Right lung (tissue), 5 donors: ENCODE measurements around the gene DOCK2. TPM values are rescaled to one million over a fixed set of nuclear protein-coding genes. Genes with fewer than 3 reads are reported as not detected.
A peak's percentile ranks its signal among the peaks of the same experiment; 100 is the strongest.

Experiments
- DNase-seq, 2 donors: peaks; one replicate each; pipeline ENCODE4 v3.0.0-alpha.2; 2013
- polyA plus RNA-seq, 5 donors: library from polyadenylated mRNA; unstranded; fragments of 120-200 nt; gene quantifications; one replicate each; pipeline versions ENCODE4 v1.2.1 to v1.2.3, GENCODE V29; 2013; ENCODE audit warnings: inconsistent platforms in 1 of 5, low replicate concordance in 1 of 5; ENCODE audit not compliant: insufficient read length in 5 of 5, insufficient read depth in 1 of 5

The DOCK2 gene
- polyA plus RNA-seq, 5 donors: 4.7 to 7.2 (median 5.4) TPM

DNA sequence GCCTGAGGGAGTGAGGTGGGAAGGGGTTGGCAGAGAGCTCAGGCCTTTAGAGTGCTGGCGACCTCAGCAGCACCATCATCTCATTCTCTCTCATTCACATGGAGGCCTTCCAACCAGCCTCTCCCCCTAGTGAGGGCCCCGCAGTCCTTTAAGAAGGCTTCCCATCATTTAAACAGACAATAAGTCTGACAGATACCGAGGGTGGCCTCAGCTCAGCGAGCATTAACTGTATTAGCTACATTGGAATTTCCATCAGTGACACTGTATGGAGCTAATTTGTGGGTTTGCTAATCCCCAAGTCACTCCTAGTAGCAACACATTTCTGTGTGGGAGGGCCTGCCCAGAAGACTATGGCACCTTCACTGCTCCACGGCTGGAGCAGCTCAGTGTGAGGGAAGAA, 267.4 kb downstream of the DOCK2 start:
- peak; percentile 43 to 46 for DNase-seq

DNA sequence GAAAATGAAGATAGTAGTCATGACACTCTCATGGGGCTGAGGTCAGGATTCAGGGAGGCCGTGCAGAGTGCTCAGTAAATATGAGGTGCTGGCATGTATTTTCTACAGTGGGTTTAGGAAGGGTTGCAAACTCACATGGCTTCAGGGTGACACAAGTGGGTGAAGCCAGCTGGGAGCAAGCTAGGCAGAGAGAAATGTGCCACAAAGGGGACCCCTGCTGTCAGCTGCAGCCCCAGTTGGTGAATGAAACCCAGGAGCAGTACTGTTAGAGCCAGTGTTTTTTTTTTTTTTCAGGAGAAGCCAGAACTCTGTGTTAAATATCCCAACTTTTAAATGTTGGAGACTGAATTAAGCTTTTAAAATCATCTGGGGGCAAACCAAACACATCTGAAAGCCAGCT, 267.9 kb downstream of the DOCK2 start:
- DNase-seq: no peak

- DNase-seq: no peak
These were observed 269.9 kb downstream of the DOCK2 start for GRCh38 chr5:169906745-169907649.

- no peak for DNase-seq
These were observed 271.8 kb downstream of the DOCK2 start for GRCh38 chr5:169908864-169909263.

DNA sequence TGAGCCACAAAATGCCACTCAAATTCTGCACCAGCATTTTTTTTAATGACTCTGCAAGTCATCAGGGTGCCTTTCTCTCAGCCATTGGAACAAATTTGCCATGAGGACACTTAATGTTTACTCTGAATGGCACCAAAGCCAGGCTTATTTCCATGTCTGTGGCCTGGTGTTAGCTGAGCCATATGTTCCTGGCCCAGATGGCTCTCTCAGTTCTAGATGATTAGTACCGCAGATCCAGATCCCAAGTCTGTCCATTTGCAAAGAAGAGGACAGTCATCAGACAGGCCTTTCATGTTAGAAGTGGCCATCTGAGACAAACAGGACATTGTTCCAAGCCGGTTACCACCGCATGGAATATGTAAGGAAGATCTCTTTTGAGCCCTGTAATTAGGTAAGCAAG, 272.9 kb downstream of the DOCK2 start:
- DNase-seq: no peak

GRCh38 chr5:169910393-169910792, 273.3 kb downstream of the DOCK2 start:
- DNase-seq: no peak

- DNase-seq: no peak
These were observed 274.6 kb downstream of the DOCK2 start for GRCh38 chr5:169911448-169912212.

- no peak for DNase-seq
These were observed 276.4 kb downstream of the DOCK2 start for GRCh38 chr5:169913479-169913878.

DNA sequence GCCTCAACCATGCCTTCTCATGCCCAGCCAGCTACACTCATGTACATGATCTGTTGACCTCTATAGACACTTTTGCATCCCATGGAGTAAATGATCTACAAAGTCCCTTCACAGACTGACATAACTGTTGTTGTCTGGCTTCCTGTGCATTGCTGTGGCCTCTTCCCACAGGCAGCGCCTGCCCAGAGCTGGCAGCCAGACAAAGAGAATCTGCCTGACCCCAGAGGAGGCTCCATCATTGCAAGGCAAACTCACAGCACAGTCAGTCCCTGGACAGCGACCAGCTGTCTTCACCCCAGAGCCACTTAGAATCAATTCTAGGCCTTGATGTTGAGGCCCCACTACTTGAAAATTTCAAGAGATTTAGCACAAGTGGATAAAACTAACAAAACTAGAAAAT, 277.7 kb downstream of the DOCK2 start:
- peak; percentile 50 to 63 for DNase-seq

DNA sequence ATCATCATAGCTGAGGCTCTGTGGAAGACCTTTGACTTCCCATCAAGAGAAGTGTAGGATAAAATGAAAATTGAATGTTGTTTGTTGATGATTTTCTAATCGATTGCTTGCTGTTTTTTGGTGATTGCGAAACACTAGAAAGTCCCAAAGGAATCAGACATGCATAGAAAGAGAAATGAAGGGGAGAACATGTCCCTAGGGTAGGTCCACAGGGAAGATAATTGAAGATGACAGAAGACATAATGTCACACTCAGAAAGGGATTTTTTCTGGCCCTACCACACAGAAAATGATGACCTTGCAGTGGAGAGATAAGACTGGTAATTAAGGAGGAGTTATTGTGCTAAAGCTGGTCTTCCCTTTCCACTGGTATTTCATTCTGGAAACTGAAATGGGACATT, 280.4 kb downstream of the DOCK2 start:
- no peak for DNase-seq

DNA sequence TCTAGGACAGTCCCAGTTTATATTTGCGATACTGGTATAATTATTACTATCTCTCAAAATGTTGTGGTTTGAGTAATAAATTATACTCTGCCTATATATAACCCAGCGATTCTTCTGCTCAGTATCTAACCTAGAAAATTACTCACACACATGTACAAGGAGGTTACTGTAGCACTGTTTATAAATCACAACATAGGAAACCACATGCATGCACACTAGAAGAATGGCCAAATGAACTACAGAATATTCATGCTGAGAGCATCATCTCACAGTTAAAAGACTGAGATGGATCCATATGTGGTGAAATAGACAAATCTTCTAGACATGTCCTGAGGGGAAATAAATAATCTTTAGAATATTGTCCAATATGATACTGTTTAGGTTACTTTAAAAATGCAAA, 281.2 kb downstream of the DOCK2 start:
- DNase-seq: no peak

- DNase-seq: no peak
These were observed 283.4 kb downstream of the DOCK2 start for GRCh38 chr5:169920474-169920873.

- DNase-seq: no peak
These were observed 284.3 kb downstream of the DOCK2 start for GRCh38 chr5:169921384-169921783.

- no peak for DNase-seq
These were observed 284.9 kb downstream of the DOCK2 start for GRCh38 chr5:169921949-169922348.

GRCh38 chr5:169922474-169922873, 285.4 kb downstream of the DOCK2 start:
- no peak for DNase-seq

DNA sequence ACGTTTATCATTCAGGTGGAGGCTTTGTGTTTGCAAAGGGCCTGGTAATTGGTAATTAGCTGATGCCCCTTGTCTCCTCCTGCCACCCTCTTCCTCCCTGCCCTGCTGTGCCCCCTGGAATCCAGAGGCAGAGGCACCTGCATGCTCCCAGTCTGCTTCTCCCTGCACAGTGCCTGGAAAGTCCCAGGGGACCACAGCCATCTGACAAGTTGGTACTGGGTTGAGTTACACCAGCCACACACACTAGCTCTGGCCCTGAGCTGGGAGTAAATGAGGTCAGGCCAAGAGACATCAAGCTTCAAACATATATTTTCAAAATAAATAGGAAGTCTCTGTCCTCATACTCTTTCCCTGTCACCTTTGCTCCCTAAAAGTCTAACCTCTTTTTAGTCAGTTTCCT, 286.9 kb downstream of the DOCK2 start:
- no peak for DNase-seq

- no peak for DNase-seq
These were observed 296.1 kb downstream of the DOCK2 start for GRCh38 chr5:169933127-169933526.

GRCh38 chr5:169933616-169934015, 296.5 kb downstream of the DOCK2 start:
- DNase-seq: no peak

DNA sequence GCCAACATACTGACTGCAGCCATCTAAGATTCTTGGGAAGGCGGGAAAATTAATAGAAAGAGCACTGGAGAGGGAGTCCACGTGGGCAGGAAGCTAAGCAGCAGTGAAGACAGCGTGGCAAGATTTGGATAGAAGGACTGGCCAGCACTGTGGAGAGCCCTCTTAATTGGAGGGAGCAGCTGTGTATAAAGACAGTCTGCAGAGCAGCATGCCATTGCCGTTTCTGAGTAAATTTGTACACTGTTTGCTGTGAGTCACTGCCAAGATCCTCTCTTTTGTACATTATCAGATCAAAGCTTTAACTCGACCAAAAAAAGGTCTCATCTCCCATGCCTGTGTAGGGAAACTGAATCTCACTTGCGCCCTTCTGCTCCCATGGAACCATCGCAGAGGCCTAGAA, 297.9 kb downstream of the DOCK2 start:
- no peak for DNase-seq

GRCh38 chr5:169935762-169936161, 298.7 kb downstream of the DOCK2 start:
- no peak for DNase-seq

GRCh38 chr5:169938439-169938838, 301.4 kb downstream of the DOCK2 start:
- no peak for DNase-seq

DNA sequence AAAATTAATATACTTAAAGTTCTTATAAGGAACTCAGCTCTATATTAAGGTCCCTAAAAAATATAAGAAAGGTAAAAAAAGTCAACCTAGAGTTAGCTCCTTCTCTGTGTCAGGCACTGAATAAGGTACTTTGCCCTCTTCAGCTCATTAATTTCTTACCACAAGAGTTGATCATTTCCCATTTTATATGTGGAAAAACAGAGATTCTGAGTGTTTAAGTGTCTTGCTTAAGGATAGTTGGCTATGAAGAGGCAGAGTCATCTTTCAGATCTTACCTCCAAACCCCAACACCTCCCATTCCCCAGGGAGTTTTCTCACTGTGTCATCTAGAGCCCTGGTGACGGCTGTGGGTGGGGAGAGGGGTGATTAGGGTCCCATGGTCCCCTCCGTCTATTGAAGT, 302.7 kb downstream of the DOCK2 start:
- DNase-seq: no peak

DNA sequence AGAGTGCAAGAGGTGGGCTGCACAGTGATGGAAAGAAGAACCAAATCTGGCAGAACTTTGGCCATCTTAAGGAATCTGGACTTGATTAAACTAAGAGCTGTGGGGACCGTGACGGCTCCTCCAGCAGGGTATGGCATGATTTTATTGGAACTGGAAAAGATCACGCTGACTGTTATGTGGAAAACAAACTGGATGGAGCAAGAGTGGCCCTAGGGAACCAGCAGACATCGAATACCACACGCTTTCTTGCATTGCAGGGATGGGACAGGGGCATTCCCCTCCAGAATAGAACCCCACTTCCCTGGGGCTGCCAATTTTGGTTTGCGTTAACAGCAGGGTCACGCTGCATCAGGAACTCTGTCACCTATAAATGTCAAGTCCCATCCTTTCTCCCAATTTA, 304.5 kb downstream of the DOCK2 start:
- DNase-seq: no peak
